Upper lobe of left lung (tissue), 4 donors: ENCODE data around the gene SPSB1.

Experiments used
- CTCF ChIP-seq, 6 experiments: fragments of 450-650 bp in 4 of 6; fragments of 200-600 bp in 2 of 6; sonication (generic) in 2 of 6; IDR thresholded peaks; one replicate each; pipeline ENCODE4 v1.5.1; 2016 to 2019; ENCODE audit warnings: antibody characterized with exemption in 6 of 6
- EP300 ChIP-seq, 4 donors: sonication (generic); formaldehyde crosslinking; IDR thresholded peaks; one replicate each; pipeline ENCODE4 v1.5.1; 2017; ENCODE audit warnings: antibody characterized with exemption in 4 of 4, control low read depth in 2 of 4
- POLR2A ChIP-seq, 4 donors: fragments of 450-650 bp; IDR thresholded peaks; one replicate each; pipeline ENCODE4 v1.5.1; 2016 to 2017; ENCODE audit warnings: antibody characterized with exemption in 4 of 4, mild to moderate bottlenecking in 2 of 4

GRCh38 chr1:9253453-9254105, 39.1 kb upstream of the SPSB1 start:
- no peak for TF ChIP-seq EP300 (IDR thresholded peaks at IDR 0.05)
- TF ChIP-seq POLR2A (IDR thresholded peaks at IDR 0.05), result no peak
- no peak for TF ChIP-seq CTCF (IDR thresholded peaks at IDR 0.05)
